Measurements from ENCODE around the gene TEKT2.

TEKT2 gene

GRCh38 chr1:36137226-36137625 lies 53.3 kb downstream of the TEKT2 start:
- ChIA-PET POLR2A (interaction anchor here (1.4 kb wide), 1 partner anchor 11 kb away, joined by 3 read pairs; no protein-coding TSS in a partner anchor), CTCF (interaction anchor here (1.6 to 7.2 kb wide), 2 partner anchors 37 to 284 kb away, joined by 3 to 156 read pairs; no protein-coding TSS in a partner anchor)
- TF ChIP-seq, protein P1, sequence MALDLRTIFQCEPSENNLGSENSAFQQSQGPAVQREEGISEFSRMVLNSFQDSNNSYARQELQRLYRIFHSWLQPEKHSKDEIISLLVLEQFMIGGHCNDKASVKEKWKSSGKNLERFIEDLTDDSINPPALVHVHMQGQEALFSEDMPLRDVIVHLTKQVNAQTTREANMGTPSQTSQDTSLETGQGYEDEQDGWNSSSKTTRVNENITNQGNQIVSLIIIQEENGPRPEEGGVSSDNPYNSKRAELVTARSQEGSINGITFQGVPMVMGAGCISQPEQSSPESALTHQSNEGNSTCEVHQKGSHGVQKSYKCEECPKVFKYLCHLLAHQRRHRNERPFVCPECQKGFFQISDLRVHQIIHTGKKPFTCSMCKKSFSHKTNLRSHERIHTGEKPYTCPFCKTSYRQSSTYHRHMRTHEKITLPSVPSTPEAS (tag by site-specific recombination; IDR thresholded peaks at IDR 0.05): no peak
- TF ChIP-seq, protein P2, sequence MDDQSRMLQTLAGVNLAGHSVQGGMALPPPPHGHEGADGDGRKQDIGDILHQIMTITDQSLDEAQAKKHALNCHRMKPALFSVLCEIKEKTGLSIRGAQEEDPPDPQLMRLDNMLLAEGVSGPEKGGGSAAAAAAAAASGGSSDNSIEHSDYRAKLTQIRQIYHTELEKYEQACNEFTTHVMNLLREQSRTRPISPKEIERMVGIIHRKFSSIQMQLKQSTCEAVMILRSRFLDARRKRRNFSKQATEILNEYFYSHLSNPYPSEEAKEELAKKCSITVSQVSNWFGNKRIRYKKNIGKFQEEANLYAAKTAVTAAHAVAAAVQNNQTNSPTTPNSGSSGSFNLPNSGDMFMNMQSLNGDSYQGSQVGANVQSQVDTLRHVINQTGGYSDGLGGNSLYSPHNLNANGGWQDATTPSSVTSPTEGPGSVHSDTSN (CRISPR knock-in tag; IDR thresholded peaks at IDR 0.05): no peak
- Histone ChIP-seq H3K36me3 (ENCODE audit: control insufficient read depth in 2 of 2, insufficient read depth in 1 of 2, low read length in 2 of 2) (peaks cover 0 to 49% of the 10 kb centered on the region in 2 experiments; a peak in 2 of 3 replicates), H3K4me3 (ENCODE audit: low read depth, low read length) (no peak overlapping the region), H3K9me3 (ENCODE audit: control insufficient read depth, insufficient read depth, low read depth, low read length) (no peaks in the 10 kb centered on the region), H3K27ac (ENCODE audit: extremely low read depth, low read depth, low read length) (no peak overlapping the region), H3K4me1 (ENCODE audit: control insufficient read depth, insufficient read depth, low read length) (no peaks in the 10 kb centered on the region)

DNA sequence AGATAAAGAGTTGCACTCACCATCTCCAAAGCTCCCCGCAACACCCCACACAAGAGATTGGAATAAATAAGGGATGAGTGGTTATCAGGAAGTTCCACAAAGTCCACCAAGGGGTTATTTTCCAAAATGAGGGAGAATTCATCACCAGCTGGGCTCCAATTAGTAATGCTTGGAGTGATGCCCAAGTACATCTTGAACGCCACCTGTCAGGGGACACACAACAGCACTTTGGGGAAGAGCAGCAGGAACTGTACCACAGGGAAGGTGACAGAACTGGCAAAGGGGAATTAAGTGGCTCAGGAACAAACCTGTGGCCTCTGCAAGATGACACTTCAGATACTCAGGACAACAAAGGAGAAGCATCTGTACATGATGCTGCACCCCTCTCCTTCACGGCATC lies 53.9 kb downstream of the TEKT2 start:
- Histone ChIP-seq H3K36me3 (ENCODE audit: control insufficient read depth in 2 of 2, insufficient read depth in 1 of 2, low read length in 2 of 2) (peaks cover 0 to 49% of the 10 kb centered on the region in 2 experiments; a peak in 2 of 3 replicates), H3K9me3 (ENCODE audit: control insufficient read depth, insufficient read depth, low read depth, low read length) (no peaks in the 10 kb centered on the region), H3K27ac (ENCODE audit: extremely low read depth, low read depth, low read length) (no peak overlapping the region), H3K4me1 (ENCODE audit: control insufficient read depth, insufficient read depth, low read length) (no peaks in the 10 kb centered on the region), H3K4me3 (ENCODE audit: low read depth, low read length) (no peak overlapping the region)
- ChIA-PET POLR2A (no interaction called here), CTCF (interaction anchor here (1.6 kb wide), 1 partner anchor 38 kb away, joined by 7 read pairs; no protein-coding TSS in a partner anchor)
- TF ChIP-seq ZNF133 (tag by site-specific recombination; IDR thresholded peaks at IDR 0.05): no peak
- no peak for TF ChIP-seq OSR2 (tag by site-specific recombination; IDR thresholded peaks at IDR 0.05)
- no peak for TF ChIP-seq ZFP69B (tag by site-specific recombination; IDR thresholded peaks at IDR 0.05)
- TF ChIP-seq ZNF664 (tag by site-specific recombination; IDR thresholded peaks at IDR 0.05): no peak
- TF ChIP-seq ZNF10 (tag by site-specific recombination; IDR thresholded peaks at IDR 0.05): no peak
- no peak for TF ChIP-seq ZNF140 (tag by site-specific recombination; IDR thresholded peaks at IDR 0.05)
- no peak for TF ChIP-seq TSHZ1 (tag by site-specific recombination; IDR thresholded peaks at IDR 0.05; ENCODE audit: borderline replicate concordance)
- no peak for TF ChIP-seq ZNF311 (tag by site-specific recombination; IDR thresholded peaks at IDR 0.05; ENCODE audit: borderline replicate concordance)
- no peak for TF ChIP-seq REPIN1 (tag by site-specific recombination; IDR thresholded peaks at IDR 0.05; ENCODE audit: low read depth)
- TF ChIP-seq MZF1 (tag by site-specific recombination; IDR thresholded peaks at IDR 0.05; ENCODE audit: borderline replicate concordance): no peak
- no peak for TF ChIP-seq ZNF274 (IDR thresholded peaks at IDR 0.05; ENCODE audit: low read length)
- no peak for TF ChIP-seq ZNF274 (tag by site-specific recombination; IDR thresholded peaks at IDR 0.05; ENCODE audit: borderline replicate concordance)
- TF ChIP-seq ZNF341 (tag by site-specific recombination; IDR thresholded peaks at IDR 0.05; ENCODE audit: low read depth): no peak
- no peak for TF ChIP-seq KLF10 (tag by site-specific recombination; IDR thresholded peaks at IDR 0.05)
- TF ChIP-seq ZXDB (tag by site-specific recombination; IDR thresholded peaks at IDR 0.05): no peak
- no peak for TF ChIP-seq EGR2 (tag by site-specific recombination; IDR thresholded peaks at IDR 0.05; ENCODE audit: low read depth)
- TF ChIP-seq SCRT2 (tag by site-specific recombination; IDR thresholded peaks at IDR 0.05): no peak
- no peak for TF ChIP-seq ZNF433 (tag by site-specific recombination; IDR thresholded peaks at IDR 0.05; ENCODE audit: low read depth)
- TF ChIP-seq, protein P3, sequence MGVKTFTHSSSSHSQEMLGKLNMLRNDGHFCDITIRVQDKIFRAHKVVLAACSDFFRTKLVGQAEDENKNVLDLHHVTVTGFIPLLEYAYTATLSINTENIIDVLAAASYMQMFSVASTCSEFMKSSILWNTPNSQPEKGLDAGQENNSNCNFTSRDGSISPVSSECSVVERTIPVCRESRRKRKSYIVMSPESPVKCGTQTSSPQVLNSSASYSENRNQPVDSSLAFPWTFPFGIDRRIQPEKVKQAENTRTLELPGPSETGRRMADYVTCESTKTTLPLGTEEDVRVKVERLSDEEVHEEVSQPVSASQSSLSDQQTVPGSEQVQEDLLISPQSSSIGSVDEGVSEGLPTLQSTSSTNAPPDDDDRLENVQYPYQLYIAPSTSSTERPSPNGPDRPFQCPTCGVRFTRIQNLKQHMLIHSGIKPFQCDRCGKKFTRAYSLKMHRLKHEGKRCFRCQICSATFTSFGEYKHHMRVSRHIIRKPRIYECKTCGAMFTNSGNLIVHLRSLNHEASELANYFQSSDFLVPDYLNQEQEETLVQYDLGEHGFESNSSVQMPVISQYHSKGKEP (tag by site-specific recombination; IDR thresholded peaks at IDR 0.05): no peak
- no peak for TF ChIP-seq ZNF791 (tag by site-specific recombination; IDR thresholded peaks at IDR 0.05)

All from HEK293 (cell line).